Heart right ventricle (tissue), 16 donors: Measurements from ENCODE around the gene PACSIN2. TPM values are rescaled to one million over a fixed set of nuclear protein-coding genes. Genes with fewer than 3 reads are reported as not detected.
A peak's percentile ranks its signal among the peaks of the same experiment; 100 is the strongest.

Experiments
- ATAC-seq, 8 donors: fragments of 200-7000 bp; cut with Tn5 transposase; one replicate each; pipeline ENCODE4 v1.9.1; 2020; ENCODE audit warnings: mild to moderate bottlenecking in 8 of 8, moderate library complexity in 8 of 8, moderate number of reproducible peaks in 1 of 8
- DNase-seq, 2 donors: peaks; one replicate each; pipeline ENCODE4 v3.0.0-alpha.2; 2020
- H3K27ac ChIP-seq, 10 donors: fragments of 200-600 bp; sonication (generic) in 2 of 10; one replicate each; pipeline versions ENCODE4 v1.5.0 to v1.8.0; 2020 to 2022; ENCODE audit warnings: mild to moderate bottlenecking in 3 of 10
- H3K27me3 ChIP-seq, 7 donors: fragments of 200-600 bp; one replicate each; pipeline ENCODE4 v1.8.0; 2021 to 2022; ENCODE audit warnings: mild to moderate bottlenecking in 2 of 7
- H3K36me3 ChIP-seq, 9 donors: fragments of 200-600 bp; sonication (generic) in 1 of 9; one replicate each; pipeline versions ENCODE4 v1.5.0 to v1.8.0; 2020 to 2022; ENCODE audit warnings: mild to moderate bottlenecking in 2 of 9
- H3K4me1 ChIP-seq, 9 donors: fragments of 200-600 bp; sonication (generic) in 1 of 9; one replicate each; pipeline versions ENCODE4 v1.5.0 to v1.8.0; 2020 to 2022; ENCODE audit warnings: mild to moderate bottlenecking in 4 of 9
- H3K4me3 ChIP-seq, 10 donors: fragments of 200-600 bp; sonication (generic) in 2 of 10; one replicate each; pipeline versions ENCODE4 v1.5.0 to v1.8.0; 2020 to 2022; ENCODE audit warnings: mild to moderate bottlenecking in 7 of 10, moderate library complexity in 2 of 10
- H3K9me3 ChIP-seq, 11 donors: fragments of 200-600 bp in 10 of 11; sonication (generic) in 2 of 11; one replicate each; pipeline versions ENCODE4 v1.5.0 to v1.8.0; 2013 to 2022; ENCODE audit warnings: mild to moderate bottlenecking in 2 of 11, control low read depth in 1 of 11, moderate library complexity in 1 of 11
- WGBS, 2 donors: extraction: QIAGEN DNeasy Blood & Tissue Kit; methylation state at CpG; one replicate each; pipeline ENCODE4 v1.1.7; 2013; ENCODE audit warnings: inconsistent platforms in 1 of 2; 5-methylcytosine and 5-hydroxymethylcytosine counted together
- intact Hi-C, 10 donors: fragments of 100-400 bp; cut with DNase I; formaldehyde crosslinking; loops; one replicate each; pipeline versions ENCODE4 v1.11.1 to v1.14.2; 2022
- polyA plus RNA-seq, 2 donors: library from polyadenylated mRNA; stranded (reverse); fragments of 200-250 nt; gene quantifications; one replicate each; pipeline ENCODE4 v1.2.3, GENCODE V29; 2013
- total RNA-seq, 10 donors: library from RNA; stranded (reverse); fragmentation: NEBNext Ultra II Directional in 3 of 10; extraction: Animal tissue kit (Norgen Biotek cat#: 25700) in 3 of 10; gene quantifications; one replicate each; pipeline versions ENCODE4 v1.2.1 to v1.2.4, GENCODE V29; 2021 to 2023
- TF ChIP-seq, protein P1 (sequence below), 9 donors: fragments of 200-600 bp; sonication (generic) in 2 of 9; IDR thresholded peaks; one replicate each; pipeline versions ENCODE4 v1.5.0 to v1.8.0; 2021 to 2022; ENCODE audit warnings: antibody characterized with exemption in 9 of 9, mild to moderate bottlenecking in 5 of 9, moderate library complexity in 1 of 9
- donor health status: Arrhythmogenic right ventricular cardiomyopathy.
- donor health status: ischemic (EF 13 %, LVEDD 7.1; RV severe dilation, severe dysfunction).
- donor health status: healthy with polysubstance abuse.
- donor health status: DM: no; HTN: yes; CAD: no.
- donor health status: DM: no; HTN: no; CAD: no.
- donor health status: ischemic (EF 25% LVEDD 6.9; RV normal size, moderate dysfunction).
- donor health status: ischemic (EF 25% LVEDD 5.7; RV mildly dilated, moderate dysfunction).
- donor health status: healthy.
- donor health status: DM: yes; HTN: yes; CAD: no.
- donor health status: Ischemic cardiomyopathy.
- donor health status: ischemic (EF 35%, LVEDD 5.7; RV mildly dilated, moderate dysfunction).
- donor health status: nonischemic (EF 11% LVEDD 7.7; RV severe dilation, severe dysfunction).
- donor health status: DM: yes; HTN: yes; CAD: no.
- donor health status: PGD.
- donor health status: ischemic (EF 29% LVEDD 5.4; RV normal size, mild dysfunction).
- donor health status: nonischemic (EF 23%, LVEDD 6.1; RV moderate dilation, normal function).

Gene PACSIN2
- total and polyA plus RNA-seq, 12 donors, result 24.3 to 69.7 (median 57.0) TPM

DNA sequence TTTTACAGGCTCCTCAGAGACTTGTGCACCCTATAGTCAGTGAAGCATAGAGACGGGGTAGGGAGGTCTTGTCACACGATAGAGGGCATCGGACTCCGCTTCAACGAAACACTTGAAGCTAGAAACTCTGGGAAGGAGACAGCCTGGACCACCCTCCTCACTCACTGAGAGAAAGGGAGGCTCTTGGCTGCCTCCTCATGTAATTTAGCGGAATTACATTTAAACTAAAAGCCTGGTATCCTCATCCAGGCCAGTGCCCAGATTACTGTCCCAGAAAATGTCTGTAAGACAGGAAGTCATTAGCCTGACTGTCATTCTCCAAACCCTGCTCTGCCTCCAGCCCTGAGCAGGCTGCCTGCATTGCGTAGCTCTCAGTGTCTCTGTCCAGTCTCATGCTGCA lies 38.2 kb upstream of the PACSIN2 start:
- H3K9me3 ChIP-seq, result no peaks in the 10 kb centered on the region
- H3K36me3 ChIP-seq, result peaks cover 0 to 41% (median 0%) of the 10 kb centered on the region in 9 donors
- ATAC-seq (no peak), DNase-seq (no peak)
- no peak overlapping the region for H3K27ac ChIP-seq
- intact Hi-C loops, result loop anchor here in 1 of 10 donors (10.0 kb wide), 1 partner anchor 58 kb away; no protein-coding TSS in a partner anchor
- no peaks in the 10 kb centered on the region for H3K4me1 ChIP-seq
- 92 to 97% methylated on average over 7 of the region's 7 CpGs for WGBS, 2 donors
- H3K27me3 ChIP-seq, result no peaks in the 10 kb centered on the region
- TF ChIP-seq, protein P1, sequence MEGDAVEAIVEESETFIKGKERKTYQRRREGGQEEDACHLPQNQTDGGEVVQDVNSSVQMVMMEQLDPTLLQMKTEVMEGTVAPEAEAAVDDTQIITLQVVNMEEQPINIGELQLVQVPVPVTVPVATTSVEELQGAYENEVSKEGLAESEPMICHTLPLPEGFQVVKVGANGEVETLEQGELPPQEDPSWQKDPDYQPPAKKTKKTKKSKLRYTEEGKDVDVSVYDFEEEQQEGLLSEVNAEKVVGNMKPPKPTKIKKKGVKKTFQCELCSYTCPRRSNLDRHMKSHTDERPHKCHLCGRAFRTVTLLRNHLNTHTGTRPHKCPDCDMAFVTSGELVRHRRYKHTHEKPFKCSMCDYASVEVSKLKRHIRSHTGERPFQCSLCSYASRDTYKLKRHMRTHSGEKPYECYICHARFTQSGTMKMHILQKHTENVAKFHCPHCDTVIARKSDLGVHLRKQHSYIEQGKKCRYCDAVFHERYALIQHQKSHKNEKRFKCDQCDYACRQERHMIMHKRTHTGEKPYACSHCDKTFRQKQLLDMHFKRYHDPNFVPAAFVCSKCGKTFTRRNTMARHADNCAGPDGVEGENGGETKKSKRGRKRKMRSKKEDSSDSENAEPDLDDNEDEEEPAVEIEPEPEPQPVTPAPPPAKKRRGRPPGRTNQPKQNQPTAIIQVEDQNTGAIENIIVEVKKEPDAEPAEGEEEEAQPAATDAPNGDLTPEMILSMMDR (IDR thresholded peaks at IDR 0.05), result peak in 1 of 9 donors; percentile 16
- H3K4me3 ChIP-seq, result no peak overlapping the region

DNA sequence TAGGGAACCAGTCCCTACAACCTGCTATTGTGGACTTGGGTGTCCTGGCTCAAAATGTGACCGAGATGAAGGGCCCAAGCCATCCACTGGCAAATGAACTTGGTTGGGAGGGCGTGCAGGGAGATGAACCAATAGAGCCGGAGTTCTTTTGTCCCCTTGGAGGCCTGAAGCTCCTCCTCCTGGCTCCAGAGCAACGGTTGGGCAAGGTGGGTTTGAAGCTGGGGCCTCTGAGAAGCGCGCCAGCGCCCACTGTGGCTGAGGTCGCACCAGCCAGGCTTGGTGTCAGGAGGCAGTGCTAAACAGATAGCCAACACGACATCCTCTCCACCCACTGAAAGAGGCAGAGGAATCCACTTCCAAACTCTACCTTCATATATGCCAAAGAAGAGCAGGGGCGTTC lies 36.0 kb upstream of the PACSIN2 start:
- Histone ChIP-seq H3K4me1 (no peaks in the 10 kb centered on the region), H3K27me3 (no peaks in the 10 kb centered on the region), H3K4me3 (no peak overlapping the region), H3K36me3 (peaks cover 0 to 34% (median 0%) of the 10 kb centered on the region in 9 donors), H3K27ac (no peak overlapping the region), H3K9me3 (no peaks in the 10 kb centered on the region)
- intact Hi-C loops, result loop anchor here in 1 of 10 donors (10.0 kb wide), 1 partner anchor 56 kb away; no protein-coding TSS in a partner anchor
- ATAC-seq, result no peak
- DNase-seq, result no peak
- TF ChIP-seq, protein P1 (IDR thresholded peaks at IDR 0.05), result no peak
- WGBS, 2 donors, result 82% methylated on average over 10 of the region's 10 CpGs

DNA sequence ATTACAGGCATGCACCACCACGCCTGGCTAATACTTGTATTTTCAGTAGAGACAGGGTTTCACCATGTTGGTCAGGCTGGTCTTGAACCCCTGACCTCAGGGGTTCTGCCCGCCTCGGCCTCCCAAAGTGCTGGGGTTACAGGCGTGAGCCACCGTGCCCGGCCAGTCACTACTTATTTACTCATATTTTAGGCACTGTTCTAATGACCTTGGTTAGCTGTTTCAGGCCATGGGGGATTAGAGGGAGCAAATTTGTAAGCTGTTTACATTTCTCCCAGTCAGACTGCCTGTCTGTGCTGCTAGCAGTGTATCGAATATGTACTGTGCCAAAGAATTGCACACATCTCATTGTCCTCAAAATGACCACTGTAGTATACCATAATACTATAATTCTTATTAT lies 32.7 kb upstream of the PACSIN2 start:
- DNase-seq, result no peak
- no peak for ATAC-seq
- H3K27me3 ChIP-seq, result no peaks in the 10 kb centered on the region
- intact Hi-C loops, result no loop called here
- H3K4me1 ChIP-seq, result no peaks in the 10 kb centered on the region
- H3K9me3 ChIP-seq, result no peaks in the 10 kb centered on the region
- H3K36me3 ChIP-seq, result peaks cover 0 to 22% (median 0%) of the 10 kb centered on the region in 9 donors
- WGBS, 2 donors, result 96 to 97% methylated on average over 7 of the region's 7 CpGs
- H3K27ac ChIP-seq, result no peak overlapping the region
- TF ChIP-seq, protein P1 (IDR thresholded peaks at IDR 0.05), result no peak
- H3K4me3 ChIP-seq, result no peak overlapping the region

DNA sequence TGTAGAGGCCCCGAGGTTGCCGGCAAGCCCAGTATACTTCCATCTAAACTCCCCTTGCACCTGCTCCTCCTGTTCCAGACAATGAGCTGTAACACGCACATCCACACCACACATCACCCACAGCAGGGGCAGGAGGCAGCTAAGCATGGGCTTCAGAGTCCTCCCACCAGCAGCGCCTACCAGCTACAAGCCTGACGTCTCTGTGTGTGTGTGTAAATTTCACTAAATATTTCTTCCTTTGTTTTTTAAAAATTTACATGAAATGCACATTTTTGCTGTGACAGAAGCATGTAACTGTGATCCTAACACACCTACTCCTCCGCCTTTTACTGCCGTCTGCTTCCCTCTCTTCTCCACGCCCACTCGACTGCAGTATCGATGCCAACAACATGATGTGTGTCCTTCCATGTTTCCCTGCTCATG lies 29.4 kb upstream of the PACSIN2 start:
- no peak for DNase-seq
- Histone ChIP-seq H3K27ac (no peak overlapping the region), H3K4me3 (no peak overlapping the region), H3K36me3 (peaks cover 0 to 7% (median 0%) of the 10 kb centered on the region in 9 donors), H3K9me3 (no peaks in the 10 kb centered on the region), H3K4me1 (no peaks in the 10 kb centered on the region), H3K27me3 (no peaks in the 10 kb centered on the region)
- intact Hi-C loops, result no loop called here
- WGBS, 2 donors, result 94 to 95% methylated on average over 10 of the region's 10 CpGs
- ATAC-seq, result no peak
- TF ChIP-seq, protein P1 (IDR thresholded peaks at IDR 0.05), result no peak
